AG04450 (cell line): ENCODE measurements around the gene ISL2. TPM values are rescaled to one million over a fixed set of nuclear protein-coding genes. Genes with fewer than 3 reads are reported as not detected.

Experiments
- CTCF ChIA-PET: fragments of 300-600, 350-600 bp; formaldehyde crosslinking; extraction: SDS; loops from one replicate; lab custom pipeline; 2022; ENCODE audit warnings: antibody characterized with exemption, inconsistent platforms; lab: Charles Lee
- POLR2A ChIA-PET: fragments of 350-600 bp; formaldehyde crosslinking; extraction: SDS; loops from one replicate; lab custom pipeline; 2021; ENCODE audit warnings: antibody characterized with exemption, inconsistent platforms; lab: Yijun Ruan, JAX
- DNase-seq: peaks from one replicate; pipeline ENCODE4 v3.0.0-alpha.2; 2011; ENCODE audit warnings: low read depth, low spot score
- H3K27ac ChIP-seq: one replicate; pipeline ENCODE4 v1.5.1; 2012; ENCODE audit warnings: low read depth, low read length, control low read depth
- H3K27me3 ChIP-seq: one replicate; pipeline ENCODE4 v1.6.0; 2012; ENCODE audit warnings: low read length; ENCODE audit not compliant: control insufficient read depth, insufficient read depth
- H3K4me3 ChIP-seq: 2 replicates; pipeline ENCODE4 v1.5.1; 2011; ENCODE audit warnings: mild to moderate bottlenecking, low read depth, low read length, control low read depth
- H3K9me3 ChIP-seq: 2 replicates; pipeline ENCODE4 v1.5.1; 2012; ENCODE audit warnings: low read length; ENCODE audit not compliant: control insufficient read depth, insufficient read depth
- polyA plus RNA-seq: library from polyadenylated mRNA; depleted of rRNA; stranded (reverse); fragments of >200 nt; gene quantifications from 2 replicates; pipeline ENCODE4 v1.2.3, GENCODE V29; 2011
- TF ChIP-seq, protein P1 (sequence below): IDR thresholded peaks from 2 replicates; pipeline ENCODE4 v1.5.1; 2011; ENCODE audit warnings: low read depth, low read length, control low read depth, inconsistent platforms

The ISL2 gene
- polyA plus RNA-seq, 1 experiment = 0.83 TPM

DNA sequence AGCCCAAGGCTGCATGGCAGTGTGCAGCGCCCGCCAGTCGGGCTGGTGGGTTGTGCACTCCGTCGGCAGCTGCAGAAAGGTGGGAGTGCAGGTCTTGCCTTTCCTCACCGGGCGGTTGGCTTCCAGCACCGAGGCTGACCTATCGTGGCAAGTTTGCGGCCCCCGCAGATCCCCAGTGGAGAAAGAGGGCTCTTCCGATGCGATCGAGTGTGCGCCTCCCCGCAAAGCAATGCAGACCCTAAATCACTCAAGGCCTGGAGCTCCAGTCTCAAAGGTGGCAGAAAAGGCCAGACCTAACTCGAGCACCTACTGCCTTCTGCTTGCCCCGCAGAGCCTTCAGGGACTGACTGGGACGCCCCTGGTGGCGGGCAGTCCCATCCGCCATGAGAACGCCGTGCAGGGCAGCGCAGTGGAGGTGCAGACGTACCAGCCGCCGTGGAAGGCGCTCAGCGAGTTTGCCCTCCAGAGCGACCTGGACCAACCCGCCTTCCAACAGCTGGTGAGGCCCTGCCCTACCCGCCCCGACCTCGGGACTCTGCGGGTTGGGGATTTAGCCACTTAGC, 4.3 kb downstream of the ISL2 start:
- peaks cover 27% of the 10 kb centered on the region for H3K9me3 ChIP-seq
- H3K4me3 ChIP-seq = no peak overlapping the region
- TF ChIP-seq, protein P1, sequence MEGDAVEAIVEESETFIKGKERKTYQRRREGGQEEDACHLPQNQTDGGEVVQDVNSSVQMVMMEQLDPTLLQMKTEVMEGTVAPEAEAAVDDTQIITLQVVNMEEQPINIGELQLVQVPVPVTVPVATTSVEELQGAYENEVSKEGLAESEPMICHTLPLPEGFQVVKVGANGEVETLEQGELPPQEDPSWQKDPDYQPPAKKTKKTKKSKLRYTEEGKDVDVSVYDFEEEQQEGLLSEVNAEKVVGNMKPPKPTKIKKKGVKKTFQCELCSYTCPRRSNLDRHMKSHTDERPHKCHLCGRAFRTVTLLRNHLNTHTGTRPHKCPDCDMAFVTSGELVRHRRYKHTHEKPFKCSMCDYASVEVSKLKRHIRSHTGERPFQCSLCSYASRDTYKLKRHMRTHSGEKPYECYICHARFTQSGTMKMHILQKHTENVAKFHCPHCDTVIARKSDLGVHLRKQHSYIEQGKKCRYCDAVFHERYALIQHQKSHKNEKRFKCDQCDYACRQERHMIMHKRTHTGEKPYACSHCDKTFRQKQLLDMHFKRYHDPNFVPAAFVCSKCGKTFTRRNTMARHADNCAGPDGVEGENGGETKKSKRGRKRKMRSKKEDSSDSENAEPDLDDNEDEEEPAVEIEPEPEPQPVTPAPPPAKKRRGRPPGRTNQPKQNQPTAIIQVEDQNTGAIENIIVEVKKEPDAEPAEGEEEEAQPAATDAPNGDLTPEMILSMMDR = no peak
- H3K27ac ChIP-seq = no peak overlapping the region
- ChIA-PET CTCF (no interaction called here), POLR2A (no interaction called here)
- peaks cover 70% of the 10 kb centered on the region for H3K27me3 ChIP-seq
- no peak for DNase-seq

DNA sequence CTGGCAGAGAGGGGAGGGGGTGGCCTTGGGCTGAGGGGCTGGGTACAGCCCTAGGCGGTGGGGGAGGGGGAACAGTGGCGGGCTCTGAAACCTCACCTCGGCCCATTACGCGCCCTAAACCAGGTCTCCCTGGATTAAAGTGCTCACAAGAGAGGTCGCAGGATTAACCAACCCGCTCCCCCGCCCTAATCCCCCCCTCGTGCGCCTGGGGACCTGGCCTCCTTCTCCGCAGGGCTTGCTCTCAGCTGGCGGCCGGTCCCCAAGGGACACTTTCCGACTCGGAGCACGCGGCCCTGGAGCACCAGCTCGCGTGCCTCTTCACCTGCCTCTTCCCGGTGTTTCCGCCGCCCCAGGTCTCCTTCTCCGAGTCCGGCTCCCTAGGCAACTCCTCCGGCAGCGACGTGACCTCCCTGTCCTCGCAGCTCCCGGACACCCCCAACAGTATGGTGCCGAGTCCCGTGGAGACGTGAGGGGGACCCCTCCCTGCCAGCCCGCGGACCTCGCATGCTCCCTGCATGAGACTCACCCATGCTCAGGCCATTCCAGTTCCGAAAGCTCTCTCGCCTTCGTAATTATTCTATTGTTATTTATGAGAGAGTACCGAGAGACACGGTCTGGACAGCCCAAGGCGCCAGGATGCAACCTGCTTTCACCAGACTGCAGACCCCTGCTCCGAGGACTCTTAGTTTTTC, 4.9 kb downstream of the ISL2 start:
- CTCF ChIA-PET = no interaction called here
- Histone ChIP-seq H3K27me3 (peaks cover 74% of the 10 kb centered on the region), H3K27ac (no peak overlapping the region), H3K9me3 (peaks cover 27% of the 10 kb centered on the region), H3K4me3 (no peak overlapping the region)
- DNase-seq = no peak
- TF ChIP-seq, protein P1 = no peak
- POLR2A ChIA-PET = no interaction called here

DNA sequence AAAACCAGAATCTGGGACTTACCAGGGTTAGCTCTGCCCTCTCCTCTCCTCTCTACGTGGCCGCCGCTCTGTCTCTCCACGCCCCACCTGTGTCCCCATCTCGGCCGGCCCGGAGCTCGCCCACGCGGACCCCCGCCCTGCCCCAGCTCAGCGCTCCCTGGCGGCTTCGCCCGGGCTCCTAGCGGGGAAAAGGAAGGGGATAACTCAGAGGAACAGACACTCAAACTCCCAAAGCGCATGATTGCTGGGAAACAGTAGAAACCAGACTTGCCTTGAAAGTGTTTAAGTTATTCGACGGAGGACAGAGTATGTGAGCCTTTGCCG, 5.4 kb downstream of the ISL2 start:
- H3K4me3 ChIP-seq = no peak overlapping the region
- CTCF ChIA-PET = no interaction called here

DNA sequence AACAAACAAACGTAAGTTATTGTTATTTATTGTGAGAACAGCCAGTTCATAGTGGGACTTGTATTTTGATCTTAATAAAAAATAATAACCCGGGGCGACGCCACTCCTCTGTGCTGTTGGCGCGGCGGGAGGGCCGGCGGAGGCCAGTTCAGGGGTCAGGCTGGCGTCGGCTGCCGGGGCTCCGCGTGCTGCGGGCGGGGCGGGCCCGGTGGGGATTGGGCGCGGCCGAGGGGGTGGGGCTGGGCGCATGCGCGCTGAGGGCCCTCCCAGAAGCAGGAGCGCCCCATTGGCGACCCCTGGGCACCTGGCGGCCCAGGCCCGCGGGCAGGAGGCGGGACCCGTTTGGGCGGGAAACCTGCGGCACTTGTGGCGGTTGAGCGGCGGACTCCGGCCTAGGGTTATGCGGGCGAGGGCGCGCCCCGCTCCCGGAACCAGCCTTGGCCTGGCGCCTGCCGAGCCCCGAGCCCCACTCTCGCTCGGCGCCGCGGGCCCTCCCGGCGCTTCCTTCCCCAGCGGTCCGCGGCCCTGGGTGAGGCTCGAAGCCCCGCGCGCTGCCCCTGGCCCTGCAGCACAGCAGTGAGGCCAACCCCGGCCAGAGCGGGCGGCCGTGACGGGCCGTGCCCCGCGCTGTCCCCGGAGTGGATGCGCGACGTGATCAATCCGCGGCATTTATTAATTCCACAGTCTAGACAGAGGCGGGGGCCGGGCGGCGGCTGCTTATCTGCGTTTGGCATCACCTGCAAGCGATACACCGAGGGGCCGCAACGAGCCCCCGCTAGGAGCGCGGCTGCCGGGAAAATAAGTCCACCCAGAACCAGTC, 6.0 kb downstream of the ISL2 start:
- no peak for DNase-seq
- peaks cover 27% of the 10 kb centered on the region for H3K9me3 ChIP-seq
- no peak overlapping the region for H3K27ac ChIP-seq
- peaks cover 73% of the 10 kb centered on the region for H3K27me3 ChIP-seq
- TF ChIP-seq, protein P1 = no peak
- CTCF ChIA-PET = interaction anchor here (1.4 kb wide), 1 partner anchor 12 kb away, joined by 3 read pairs; no protein-coding TSS in a partner anchor
- POLR2A ChIA-PET = no interaction called here
- no peak overlapping the region for H3K4me3 ChIP-seq

More for the DNA sequence above, 5.4 kb downstream of the ISL2 start:
- H3K27ac ChIP-seq = no peak overlapping the region
- peaks cover 77% of the 10 kb centered on the region for H3K27me3 ChIP-seq
- DNase-seq = no peak
- H3K9me3 ChIP-seq = peaks cover 27% of the 10 kb centered on the region
- POLR2A ChIA-PET = no interaction called here
- TF ChIP-seq, protein P1 = no peak
